Naive thymus-derived CD8-positive, alpha-beta T cell (primary cell): Measurements from ENCODE around the gene MAGI1. TPM values are rescaled to one million over a fixed set of nuclear protein-coding genes. Genes with fewer than 3 reads are reported as not detected.
"Not testable (repeated sequence)": the region's sequence is repeated elsewhere in the genome, so short reads cannot be mapped to it uniquely, and the experiment has no call there.

Source experiments
- ATAC-seq, 2 donors: fragments of 150-1000 bp; cut with Tn5 transposase in 1 of 2; sonication (Bioruptor Pico), chemical (Tn5 transposase) in 1 of 2; 1 replicate in 1 of 2; 2 replicates in 1 of 2; pipeline ENCODE4 v1.10.0; 2021; ENCODE audit warnings: mild to moderate bottlenecking in 2 of 2, moderate library complexity in 2 of 2
- POLR2A ChIA-PET: fragments of 350-600 bp; sonication (Branson Sonifier 250); formaldehyde crosslinking; loops from one replicate; lab custom pipeline; 2021; ENCODE audit warnings: antibody characterized with exemption; lab: Charles Lee
- DNase-seq, 10 donors: peaks; one replicate each; pipeline versions ENCODE4 v3.0.0 to v3.0.0-alpha.2; 2020 to 2022
- H3K27ac Mint-ChIP-seq, 10 donors: one replicate each; pipeline ENCODE4 v1.8.0; 2020 to 2022; ENCODE audit warnings: mild to moderate bottlenecking in 10 of 10, mixed read lengths in 10 of 10, moderate library complexity in 4 of 10, inconsistent platforms in 1 of 10
- H3K27me3 Mint-ChIP-seq, 5 donors: one replicate each; pipeline ENCODE4 v1.8.0; 2021 to 2022; ENCODE audit warnings: mixed read lengths in 5 of 5
- H3K36me3 Mint-ChIP-seq, 3 donors: one replicate each; pipeline ENCODE4 v1.8.0; 2020 to 2022; ENCODE audit warnings: mixed read lengths in 3 of 3, mild to moderate bottlenecking in 2 of 3, inconsistent platforms in 1 of 3
- H3K4me1 Mint-ChIP-seq, 4 donors: one replicate each; pipeline ENCODE4 v1.8.0; 2021 to 2022; ENCODE audit warnings: mixed read lengths in 4 of 4
- H3K4me3 Mint-ChIP-seq, 10 donors: one replicate each; pipeline ENCODE4 v1.8.0; 2020 to 2022; ENCODE audit warnings: mild to moderate bottlenecking in 10 of 10, mixed read lengths in 10 of 10, moderate library complexity in 6 of 10, inconsistent platforms in 1 of 10
- H3K9me3 Mint-ChIP-seq, 9 donors: one replicate each; pipeline ENCODE4 v1.8.0; 2020 to 2022; ENCODE audit warnings: mixed read lengths in 9 of 9, mild to moderate bottlenecking in 3 of 9, inconsistent platforms in 1 of 9, moderate library complexity in 1 of 9
- polyA plus RNA-seq, 3 donors: library from polyadenylated mRNA; unstranded; fragments of 300-500 nt; fragmentation: Illumina TruSeq; gene quantifications; one replicate each; pipeline ENCODE4 v1.2.3, GENCODE V29; 2021
- total RNA-seq, 8 experiments: library from RNA in 2 of 8; stranded (reverse) in 2 of 8; gene quantifications; one replicate each; pipeline ENCODE4 v1.2.3 and lab custom pipeline; 2021 to 2026

Gene MAGI1
- total and polyA plus RNA-seq, 5 experiments from 2014 or later: not detected

GRCh38 chr3:65734792-65735191, 303.9 kb downstream of the MAGI1 start:
- DNase-seq (no peak), ATAC-seq (no peak)
- Mint-ChIP-seq H3K4me3 (no peak overlapping the region), H3K27ac (no peak overlapping the region), H3K27me3 (peaks cover 3 to 19% (median 7%) of the 10 kb centered on the region in 5 donors), H3K36me3 (no peaks in the 10 kb centered on the region), H3K9me3 (peaks cover 0 to 3% (median 0%) of the 10 kb centered on the region in 9 donors), H3K4me1 (peaks cover 0 to 6% (median 3%) of the 10 kb centered on the region in 4 donors)
- POLR2A ChIA-PET: no interaction called here

DNA sequence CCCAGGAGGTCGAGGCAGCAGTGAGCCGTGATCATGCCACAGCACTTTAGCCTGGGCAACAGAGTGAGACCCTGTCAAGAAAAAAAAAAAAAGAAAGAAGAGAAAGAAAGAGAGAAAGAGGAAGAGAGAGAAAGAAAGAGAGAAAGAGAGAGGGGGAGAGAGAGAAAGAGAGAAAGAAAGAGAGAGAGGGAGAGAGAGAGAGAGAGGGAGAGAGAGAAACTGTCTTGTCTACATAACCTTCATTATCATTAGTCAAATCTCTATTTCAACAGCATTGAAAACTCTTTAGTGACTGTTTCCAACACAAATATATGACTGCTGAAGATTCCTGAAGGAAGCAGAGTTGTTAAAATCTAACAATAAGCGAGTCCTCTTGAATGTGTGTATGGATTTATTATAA, 304.3 kb downstream of the MAGI1 start:
- DNase-seq (no peak), ATAC-seq (no peak)
- H3K36me3 Mint-ChIP-seq: no peaks in the 10 kb centered on the region
- H3K4me3 Mint-ChIP-seq: no peak overlapping the region
- H3K9me3 Mint-ChIP-seq: peaks cover 0 to 3% (median 0%) of the 10 kb centered on the region in 9 donors
- peaks cover 3 to 19% (median 7%) of the 10 kb centered on the region in 5 donors for H3K27me3 Mint-ChIP-seq
- peaks cover 0 to 6% (median 3%) of the 10 kb centered on the region in 4 donors for H3K4me1 Mint-ChIP-seq
- POLR2A ChIA-PET: no interaction called here
- H3K27ac Mint-ChIP-seq: no peak overlapping the region

DNA sequence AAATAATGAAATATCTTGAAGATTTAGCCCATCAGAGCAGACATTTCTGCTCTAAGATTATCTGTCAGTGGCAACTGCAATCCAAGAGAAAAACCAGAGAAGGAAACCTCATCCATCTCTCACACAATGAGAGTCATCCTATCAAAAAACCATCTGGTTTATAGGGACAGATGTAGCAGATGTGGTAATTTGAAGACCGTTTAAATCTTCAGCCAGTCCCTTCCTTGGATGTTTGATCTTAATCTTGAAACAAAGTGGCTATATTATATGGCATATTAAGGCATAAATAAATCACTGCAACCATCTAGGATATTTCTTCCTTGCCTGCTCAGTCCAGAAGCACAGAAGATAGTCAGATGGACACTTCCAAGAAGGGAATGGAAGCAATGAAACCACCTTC, 305.3 kb downstream of the MAGI1 start:
- no peaks in the 10 kb centered on the region for H3K36me3 Mint-ChIP-seq
- H3K27me3 Mint-ChIP-seq: peaks cover 3 to 19% (median 7%) of the 10 kb centered on the region in 5 donors
- peaks cover 0 to 6% (median 3%) of the 10 kb centered on the region in 4 donors for H3K4me1 Mint-ChIP-seq
- ATAC-seq (no peak), DNase-seq (no peak)
- POLR2A ChIA-PET: no interaction called here
- H3K9me3 Mint-ChIP-seq: peaks cover 0 to 3% (median 0%) of the 10 kb centered on the region in 9 donors
- no peak overlapping the region for H3K4me3 Mint-ChIP-seq
- H3K27ac Mint-ChIP-seq: no peak overlapping the region

GRCh38 chr3:65732051-65732935, 306.4 kb downstream of the MAGI1 start:
- ATAC-seq: peak; percentile 45 to 61
- Mint-ChIP-seq H3K4me3 (peak overlapping the region in 1 of 10 donors; percentile 13), H3K27me3 (peaks cover 3 to 19% (median 7%) of the 10 kb centered on the region in 5 donors), H3K27ac (no peak overlapping the region), H3K9me3 (peaks cover 0 to 3% (median 0%) of the 10 kb centered on the region in 9 donors), H3K36me3 (no peaks in the 10 kb centered on the region), H3K4me1 (peaks cover 0 to 6% (median 3%) of the 10 kb centered on the region in 4 donors)
- POLR2A ChIA-PET: no interaction called here
- DNase-seq: peak in 3 of 10 donors; percentile 21 to 41 (median 24)

GRCh38 chr3:65730449-65730848, 308.3 kb downstream of the MAGI1 start:
- peaks cover 0 to 2% (median 0%) of the 10 kb centered on the region in 9 donors for H3K9me3 Mint-ChIP-seq
- peaks cover 3 to 19% (median 7%) of the 10 kb centered on the region in 5 donors for H3K27me3 Mint-ChIP-seq
- DNase-seq (no peak), ATAC-seq (no peak)
- peaks cover 0 to 6% (median 3%) of the 10 kb centered on the region in 4 donors for H3K4me1 Mint-ChIP-seq
- no peak overlapping the region for H3K27ac Mint-ChIP-seq
- POLR2A ChIA-PET: no interaction called here
- no peaks in the 10 kb centered on the region for H3K36me3 Mint-ChIP-seq
- H3K4me3 Mint-ChIP-seq: no peak overlapping the region

DNA sequence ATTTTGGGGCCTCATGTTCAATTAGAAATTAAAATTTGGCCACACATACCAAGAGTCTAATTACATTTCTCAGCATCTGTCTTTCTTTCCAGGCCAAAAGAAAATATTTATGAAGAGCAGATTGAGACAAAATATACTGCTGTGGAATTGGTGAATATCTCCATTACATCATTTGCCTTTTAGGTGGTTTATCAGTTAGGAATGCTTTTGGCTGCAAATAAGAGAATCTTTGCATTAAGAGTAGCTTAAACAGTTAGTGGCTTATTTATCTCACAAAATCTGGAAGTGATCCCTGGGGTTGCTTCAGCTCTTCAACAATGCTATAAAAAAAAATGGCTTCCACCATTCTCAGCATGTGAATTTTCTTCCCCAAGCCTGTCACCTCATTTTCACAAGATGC, 308.7 kb downstream of the MAGI1 start:
- Mint-ChIP-seq H3K9me3 (peaks cover 0 to 2% (median 0%) of the 10 kb centered on the region in 9 donors), H3K27ac (no peak overlapping the region), H3K27me3 (peaks cover 3 to 19% (median 7%) of the 10 kb centered on the region in 5 donors), H3K4me1 (peaks cover 0 to 6% (median 3%) of the 10 kb centered on the region in 4 donors), H3K36me3 (no peaks in the 10 kb centered on the region), H3K4me3 (no peak overlapping the region)
- ATAC-seq (no peak), DNase-seq (no peak)
- POLR2A ChIA-PET: no interaction called here

GRCh38 chr3:65729555-65729954, 309.2 kb downstream of the MAGI1 start:
- Mint-ChIP-seq H3K4me1 (peaks cover 0 to 6% (median 3%) of the 10 kb centered on the region in 4 donors), H3K27me3 (peaks cover 3 to 17% (median 7%) of the 10 kb centered on the region in 5 donors), H3K9me3 (peaks cover 0 to 2% (median 0%) of the 10 kb centered on the region in 9 donors), H3K36me3 (no peaks in the 10 kb centered on the region), H3K27ac (no peak overlapping the region), H3K4me3 (no peak overlapping the region)
- POLR2A ChIA-PET: no interaction called here
- DNase-seq (no peak), ATAC-seq (no peak)

GRCh38 chr3:65728138-65728537, 310.6 kb downstream of the MAGI1 start:
- H3K36me3 Mint-ChIP-seq: no peaks in the 10 kb centered on the region
- H3K27ac Mint-ChIP-seq: no peak overlapping the region
- H3K4me1 Mint-ChIP-seq: peaks cover 0 to 6% (median 3%) of the 10 kb centered on the region in 4 donors
- peaks cover 0 to 2% (median 0%) of the 10 kb centered on the region in 9 donors for H3K9me3 Mint-ChIP-seq
- peaks cover 3 to 10% (median 7%) of the 10 kb centered on the region in 5 donors for H3K27me3 Mint-ChIP-seq
- H3K4me3 Mint-ChIP-seq: no peak overlapping the region
- POLR2A ChIA-PET: no interaction called here
- ATAC-seq: no peak
- no peak for DNase-seq

GRCh38 chr3:65723985-65724384, 314.7 kb downstream of the MAGI1 start:
- ATAC-seq (no peak), DNase-seq (no peak)
- H3K36me3 Mint-ChIP-seq: no peaks in the 10 kb centered on the region
- H3K4me3 Mint-ChIP-seq: no peak overlapping the region
- H3K9me3 Mint-ChIP-seq: peaks cover 0 to 2% (median 0%) of the 10 kb centered on the region in 9 donors
- POLR2A ChIA-PET: no interaction called here
- peaks cover 0 to 7% (median 2%) of the 10 kb centered on the region in 5 donors for H3K27me3 Mint-ChIP-seq
- H3K27ac Mint-ChIP-seq: no peak overlapping the region
- no peaks in the 10 kb centered on the region for H3K4me1 Mint-ChIP-seq

DNA sequence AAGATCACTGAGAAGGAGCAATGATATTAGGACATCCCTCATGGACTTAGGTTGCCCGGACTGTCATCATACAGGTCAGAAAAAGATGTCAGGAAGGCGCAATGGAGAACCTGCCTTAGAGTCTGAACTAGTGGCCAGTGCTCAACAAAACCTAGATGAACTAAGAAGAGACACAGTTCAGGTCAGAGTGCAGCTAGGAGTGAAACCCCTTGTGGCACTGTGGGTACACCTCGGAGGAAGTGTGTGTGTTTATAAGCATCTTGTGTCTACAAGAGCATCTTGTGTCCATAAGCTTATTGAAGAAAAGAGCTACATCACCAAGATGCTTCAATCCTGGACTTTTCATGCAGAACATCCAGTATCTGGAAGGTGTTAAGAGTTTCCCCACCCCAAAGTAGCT, 315.7 kb downstream of the MAGI1 start:
- POLR2A ChIA-PET: no interaction called here
- Mint-ChIP-seq H3K4me1 (no peaks in the 10 kb centered on the region), H3K36me3 (no peaks in the 10 kb centered on the region), H3K4me3 (no peak overlapping the region), H3K9me3 (peaks cover 0 to 2% (median 0%) of the 10 kb centered on the region in 9 donors), H3K27ac (no peak overlapping the region), H3K27me3 (peaks cover 0 to 5% (median 2%) of the 10 kb centered on the region in 5 donors)
- ATAC-seq (no peak), DNase-seq (no peak)

GRCh38 chr3:65720989-65721737, 317.6 kb downstream of the MAGI1 start:
- no peak overlapping the region for H3K4me3 Mint-ChIP-seq
- H3K36me3 Mint-ChIP-seq: no peaks in the 10 kb centered on the region
- DNase-seq: no peak
- POLR2A ChIA-PET: no interaction called here
- no peak for ATAC-seq
- H3K4me1 Mint-ChIP-seq: no peaks in the 10 kb centered on the region
- no peaks in the 10 kb centered on the region for H3K9me3 Mint-ChIP-seq
- no peak overlapping the region for H3K27ac Mint-ChIP-seq
- peaks cover 0 to 4% (median 0%) of the 10 kb centered on the region in 5 donors for H3K27me3 Mint-ChIP-seq

GRCh38 chr3:65719639-65720038, 319.1 kb downstream of the MAGI1 start:
- H3K27ac Mint-ChIP-seq, H3K36me3 Mint-ChIP-seq, H3K4me3 Mint-ChIP-seq, DNase-seq, H3K27me3 Mint-ChIP-seq, H3K9me3 Mint-ChIP-seq, ATAC-seq, POLR2A ChIA-PET, H3K4me1 Mint-ChIP-seq: not testable (repeated sequence)
